ENCODE results near the gene COL1A1.

- TF ChIP-seq CTCF (conservative IDR thresholded peaks at IDR 0.05) (no peak), EZH2 (IDR thresholded peaks at IDR 0.05; ENCODE audit: low read depth) (no peak)
Observed at GRCh38 chr17:50214976-50215760, 13.7 kb upstream of the COL1A1 start.
